Mammary epithelial cell (primary cell): ENCODE measurements around the gene IGSF21.

Experiments used
- EZH2 ChIP-seq: IDR thresholded peaks from 2 replicates; pipeline ENCODE4 v1.6.1; 2012; ENCODE audit warnings: low read length, inconsistent platforms, borderline replicate concordance
- TF ChIP-seq, protein P1 (sequence below), 2 donors: IDR thresholded peaks in 1 of 2; conservative IDR thresholded peaks in 1 of 2; 2 replicates each; pipeline ENCODE4 v1.5.1; 2011 to 2012; ENCODE audit warnings: inconsistent platforms in 2 of 2, low read length in 2 of 2, mild to moderate bottlenecking in 2 of 2, control low read depth in 1 of 2, low read depth in 1 of 2; ENCODE audit not compliant: insufficient read depth in 1 of 2; ENCODE audit errors: extremely low read depth in 1 of 2

DNA sequence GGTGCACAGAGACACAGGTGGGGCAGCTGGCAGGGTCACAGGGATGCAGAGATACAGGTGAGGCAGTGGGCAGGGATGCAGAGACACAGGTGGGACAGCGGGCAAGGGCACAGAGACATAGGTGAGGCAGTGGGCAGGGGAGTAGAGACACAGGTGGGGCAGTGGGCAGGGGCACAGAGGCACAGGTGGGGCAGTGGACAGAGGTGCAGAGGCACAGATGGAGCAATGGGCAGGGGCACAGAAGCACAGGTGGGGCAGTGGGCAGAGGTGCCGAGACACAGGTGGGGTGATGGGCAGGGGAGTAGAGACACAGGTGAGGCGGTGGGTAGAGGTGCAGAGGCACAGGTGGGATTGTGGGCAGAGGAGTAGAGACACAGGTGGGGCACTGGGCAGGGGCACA is 255.8 kb downstream of the IGSF21 start:
- TF ChIP-seq, protein P1, sequence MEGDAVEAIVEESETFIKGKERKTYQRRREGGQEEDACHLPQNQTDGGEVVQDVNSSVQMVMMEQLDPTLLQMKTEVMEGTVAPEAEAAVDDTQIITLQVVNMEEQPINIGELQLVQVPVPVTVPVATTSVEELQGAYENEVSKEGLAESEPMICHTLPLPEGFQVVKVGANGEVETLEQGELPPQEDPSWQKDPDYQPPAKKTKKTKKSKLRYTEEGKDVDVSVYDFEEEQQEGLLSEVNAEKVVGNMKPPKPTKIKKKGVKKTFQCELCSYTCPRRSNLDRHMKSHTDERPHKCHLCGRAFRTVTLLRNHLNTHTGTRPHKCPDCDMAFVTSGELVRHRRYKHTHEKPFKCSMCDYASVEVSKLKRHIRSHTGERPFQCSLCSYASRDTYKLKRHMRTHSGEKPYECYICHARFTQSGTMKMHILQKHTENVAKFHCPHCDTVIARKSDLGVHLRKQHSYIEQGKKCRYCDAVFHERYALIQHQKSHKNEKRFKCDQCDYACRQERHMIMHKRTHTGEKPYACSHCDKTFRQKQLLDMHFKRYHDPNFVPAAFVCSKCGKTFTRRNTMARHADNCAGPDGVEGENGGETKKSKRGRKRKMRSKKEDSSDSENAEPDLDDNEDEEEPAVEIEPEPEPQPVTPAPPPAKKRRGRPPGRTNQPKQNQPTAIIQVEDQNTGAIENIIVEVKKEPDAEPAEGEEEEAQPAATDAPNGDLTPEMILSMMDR (conservative IDR thresholded peaks at IDR 0.05 in 1 of 2, IDR thresholded peaks at IDR 0.05 in 1 of 2; ENCODE audit: extremely low read depth in 1 of 2, insufficient read depth in 1 of 2, low read depth in 1 of 2, low read length in 2 of 2) = no peak
- TF ChIP-seq EZH2 = no peak
